HG03064 (cell line): ENCODE results near the gene SON.
A peak's percentile ranks its signal among the peaks of the same experiment; 100 is the strongest.
"Not testable (repeated sequence)": the region's sequence is repeated elsewhere in the genome, so short reads cannot be mapped to it uniquely, and the experiment has no call there.

Source experiments
- ATAC-seq: cut with Tn5 transposase; IDR thresholded peaks from one replicate; pipeline ENCODE4 v1.9.1; 2021; ENCODE audit warnings: low read depth; ENCODE audit not compliant: unreplicated experiment

The SON gene

GRCh38 chr21:33566514-33566913, 23.7 kb downstream of the SON start:
- no peak for ATAC-seq

- ATAC-seq, result no peak
Measured at GRCh38 chr21:33567914-33568313, 25.1 kb downstream of the SON start.

- ATAC-seq, result no peak
Measured at GRCh38 chr21:33568448-33568847, 25.6 kb downstream of the SON start.

GRCh38 chr21:33569991-33570390, 27.2 kb downstream of the SON start:
- ATAC-seq, result no peak

GRCh38 chr21:33572350-33572749, 29.5 kb downstream of the SON start:
- ATAC-seq, result no peak

GRCh38 chr21:33576741-33577141, 33.9 kb downstream of the SON start:
- not testable (repeated sequence) for ATAC-seq

GRCh38 chr21:33578214-33578613, 35.4 kb downstream of the SON start:
- ATAC-seq, result no peak

GRCh38 chr21:33578959-33579542, 36.2 kb downstream of the SON start:
- ATAC-seq, result no peak

- ATAC-seq, result no peak
Measured at GRCh38 chr21:33584455-33584854, 41.6 kb downstream of the SON start.

- no peak for ATAC-seq
Measured at GRCh38 chr21:33586927-33587326, 44.1 kb downstream of the SON start.

GRCh38 chr21:33587792-33588484, 45.1 kb downstream of the SON start:
- peak; percentile 21 for ATAC-seq

- ATAC-seq, result peak; percentile 88
Measured at GRCh38 chr21:33588485-33589335, 45.9 kb downstream of the SON start, which contains the start of gene DONSON. Gene DONSON, minus strand, starts transcription at chr21:33588684. Its CDS starts 43 bp downstream, at chr21:33588641.

GRCh38 chr21:33598051-33598450, 55.2 kb downstream of the SON start:
- no peak for ATAC-seq

GRCh38 chr21:33608559-33608958, 65.7 kb downstream of the SON start:
- no peak for ATAC-seq

GRCh38 chr21:33611006-33611744, 68.3 kb downstream of the SON start:
- no peak for ATAC-seq

GRCh38 chr21:33617565-33617964, 74.7 kb downstream of the SON start:
- not testable (repeated sequence) for ATAC-seq

- no peak for ATAC-seq
Measured at GRCh38 chr21:33618407-33618806, 75.6 kb downstream of the SON start.

- no peak for ATAC-seq
Measured at GRCh38 chr21:33619726-33620125, 76.9 kb downstream of the SON start.

- ATAC-seq, result no peak
Measured at GRCh38 chr21:33622253-33622652, 79.4 kb downstream of the SON start.

- ATAC-seq, result not testable (repeated sequence)
Measured at GRCh38 chr21:33626151-33626550, 83.3 kb downstream of the SON start.
